HepG2 (cell line): ENCODE measurements around the gene NEK6. TPM values are rescaled to one million over a fixed set of nuclear protein-coding genes. Genes with fewer than 3 reads are reported as not detected.
A peak's percentile ranks its signal among the peaks of the same experiment; 100 is the strongest.

ENCODE experiments used
- DMAP1 ChIP-seq: IDR thresholded peaks from 2 replicates; pipeline ENCODE4 v1.6.1; 2016
- KLF6 ChIP-seq: IDR thresholded peaks from 2 replicates; pipeline ENCODE4 v1.8.0; 2016; ENCODE audit warnings: missing biosample characterization, missing genetic modification reagents
- POLR2AphosphoS5 ChIP-seq: IDR thresholded peaks from 2 replicates; pipeline ENCODE4 v1.6.1; 2012; ENCODE audit warnings: low read depth, low read length
- PRMT3 ChIP-seq: sonication (generic); formaldehyde crosslinking; IDR thresholded peaks from 2 replicates; pipeline ENCODE4 v1.8.1; 2022; ENCODE audit warnings: low read depth, mild to moderate bottlenecking, moderate library complexity, missing genetic modification reagents, borderline replicate concordance
- SAP130 ChIP-seq: IDR thresholded peaks from 2 replicates; pipeline ENCODE4 v1.6.1; 2016; ENCODE audit warnings: low read depth
- ZNF143 ChIP-seq: sonication (generic); formaldehyde crosslinking; IDR thresholded peaks from 2 replicates; pipeline ENCODE4 v1.4.0; 2020; ENCODE audit warnings: missing genetic modification reagents
- ZNF3 ChIP-seq: IDR thresholded peaks from 2 replicates; pipeline ENCODE4 v1.7.0; 2017; ENCODE audit warnings: inconsistent platforms
- ZNF30 ChIP-seq: sonication (generic); formaldehyde crosslinking; IDR thresholded peaks from 2 replicates; pipeline ENCODE4 v1.5.0; 2020; ENCODE audit warnings: mild to moderate bottlenecking, missing genetic modification reagents
- ZNF687 ChIP-seq: sonication (generic); formaldehyde crosslinking; IDR thresholded peaks from 2 replicates; pipeline ENCODE4 v1.5.1; 2020; ENCODE audit warnings: mild to moderate bottlenecking, missing genetic modification reagents, moderate library complexity
- polyA plus RNA-seq, 8 experiments: library from polyadenylated mRNA; depleted of rRNA in 3 of 8; stranded (reverse) in 7 of 8; unstranded in 1 of 8; fragments of >200 nt; fragmentation: Illumina TruSeq in 4 of 8; extraction: Trizol in 4 of 8; gene quantifications; 2 replicates each; pipeline versions ENCODE4 v1.2.1 to v1.2.3, GENCODE V29; 2011 to 2016; ENCODE audit warnings: low read depth in 4 of 8, missing spikeins in 1 of 8, mixed read lengths in 1 of 8; ENCODE audit not compliant: insufficient read depth in 1 of 8
- total RNA-seq, 5 experiments: library from RNA; depleted of rRNA; stranded (reverse); fragments of >200 nt; fragmentation: Illumina TruSeq; extraction: Trizol; gene quantifications; 2 replicates each; pipeline ENCODE4 v1.2.3, GENCODE V29; 2016; ENCODE audit warnings: low read depth in 1 of 5
- TF ChIP-seq, protein P1 (sequence below): sonication (generic); formaldehyde crosslinking; IDR thresholded peaks from 2 replicates; pipeline ENCODE4 v1.5.0; 2020; ENCODE audit warnings: missing genetic modification reagents
- TF ChIP-seq, protein P2 (sequence below): sonication (generic); formaldehyde crosslinking; IDR thresholded peaks from 2 replicates; pipeline ENCODE4 v1.5.1; 2020; ENCODE audit warnings: mild to moderate bottlenecking, moderate library complexity, missing genetic modification reagents
- TF ChIP-seq, protein P3 (sequence below): sonication (generic); formaldehyde crosslinking; IDR thresholded peaks from 2 replicates; pipeline ENCODE4 v1.4.0; 2020; ENCODE audit warnings: missing genetic modification reagents, borderline replicate concordance
- TF ChIP-seq, protein P4 (sequence below): IDR thresholded peaks from 2 replicates; pipeline ENCODE4 v1.6.1; 2012; ENCODE audit warnings: low read depth, low read length, improper control_type of control experiment

The NEK6 gene
- total and polyA plus RNA-seq, 2 of the 13 experiments (the other 11 are each of a cell fraction or from before 2014, with no cell fraction given): 30.4 to 119 TPM

DNA sequence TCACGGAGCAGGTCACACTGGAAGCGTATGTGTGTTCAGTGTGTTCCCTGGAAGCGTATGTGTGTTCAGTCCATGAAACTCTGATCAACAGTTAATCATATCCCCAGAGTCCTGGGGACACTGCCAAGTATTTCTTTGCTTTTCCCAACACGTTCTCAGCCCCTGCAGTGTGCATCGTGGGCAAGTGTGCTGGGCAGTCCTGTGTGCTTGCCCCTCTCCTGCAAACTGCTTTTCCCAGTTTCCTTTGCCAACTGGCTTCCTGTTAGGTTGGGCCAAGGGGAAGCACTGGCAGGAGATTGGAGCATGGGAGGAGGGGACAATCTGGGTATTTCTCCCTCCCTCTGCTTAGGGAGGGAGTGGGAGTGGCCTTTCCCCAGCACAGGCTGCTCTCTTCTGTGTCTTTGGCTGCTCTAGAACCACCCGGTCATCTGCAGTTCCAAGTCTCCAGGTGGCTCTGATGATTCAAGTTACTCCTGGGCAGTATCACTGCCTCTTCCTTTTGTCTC, 36.8 kb upstream of the NEK6 start (continued):
- TF ChIP-seq, protein P1, sequence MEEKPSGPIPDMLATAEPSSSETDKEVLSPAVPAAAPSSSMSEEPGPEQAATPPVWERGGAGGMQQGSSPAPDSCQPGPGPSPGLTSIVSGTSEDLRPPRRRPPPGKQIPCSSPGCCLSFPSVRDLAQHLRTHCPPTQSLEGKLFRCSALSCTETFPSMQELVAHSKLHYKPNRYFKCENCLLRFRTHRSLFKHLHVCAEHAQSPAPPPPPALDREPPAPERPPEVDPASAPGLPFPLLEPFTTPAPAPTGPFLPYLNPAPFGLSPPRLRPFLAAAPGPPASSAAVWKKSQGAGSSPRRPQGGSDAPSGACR (CRISPR knock-in tag): 0 out of 2 replicates have a peak, but pooled peaks have one; percentile 36
- TF ChIP-seq POLR2AphosphoS5 (peak; percentile 47; the same call in 1 of the 2 replicates), KLF6 (CRISPR knock-in tag) (no peak), ZNF687 (CRISPR knock-in tag) (peak; percentile 51), SAP130 (CRISPR knock-in tag) (peak; percentile 13; the same call in 1 of the 2 replicates), ZNF143 (CRISPR knock-in tag) (peak; percentile 68), DMAP1 (CRISPR knock-in tag) (0 out of 2 replicates have a peak, but pooled peaks have one; percentile 20), ZNF3 (CRISPR knock-in tag) (peak; percentile 67; the same call in 1 of the 2 replicates), ZNF30 (CRISPR knock-in tag) (no peak), PRMT3 (CRISPR knock-in tag) (no peak)
- TF ChIP-seq, protein P2, sequence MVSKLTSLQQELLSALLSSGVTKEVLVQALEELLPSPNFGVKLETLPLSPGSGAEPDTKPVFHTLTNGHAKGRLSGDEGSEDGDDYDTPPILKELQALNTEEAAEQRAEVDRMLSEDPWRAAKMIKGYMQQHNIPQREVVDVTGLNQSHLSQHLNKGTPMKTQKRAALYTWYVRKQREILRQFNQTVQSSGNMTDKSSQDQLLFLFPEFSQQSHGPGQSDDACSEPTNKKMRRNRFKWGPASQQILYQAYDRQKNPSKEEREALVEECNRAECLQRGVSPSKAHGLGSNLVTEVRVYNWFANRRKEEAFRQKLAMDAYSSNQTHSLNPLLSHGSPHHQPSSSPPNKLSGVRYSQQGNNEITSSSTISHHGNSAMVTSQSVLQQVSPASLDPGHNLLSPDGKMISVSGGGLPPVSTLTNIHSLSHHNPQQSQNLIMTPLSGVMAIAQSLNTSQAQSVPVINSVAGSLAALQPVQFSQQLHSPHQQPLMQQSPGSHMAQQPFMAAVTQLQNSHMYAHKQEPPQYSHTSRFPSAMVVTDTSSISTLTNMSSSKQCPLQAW (CRISPR knock-in tag): peak; percentile 27; the same call in 1 of the 2 replicates
- TF ChIP-seq, protein P3, sequence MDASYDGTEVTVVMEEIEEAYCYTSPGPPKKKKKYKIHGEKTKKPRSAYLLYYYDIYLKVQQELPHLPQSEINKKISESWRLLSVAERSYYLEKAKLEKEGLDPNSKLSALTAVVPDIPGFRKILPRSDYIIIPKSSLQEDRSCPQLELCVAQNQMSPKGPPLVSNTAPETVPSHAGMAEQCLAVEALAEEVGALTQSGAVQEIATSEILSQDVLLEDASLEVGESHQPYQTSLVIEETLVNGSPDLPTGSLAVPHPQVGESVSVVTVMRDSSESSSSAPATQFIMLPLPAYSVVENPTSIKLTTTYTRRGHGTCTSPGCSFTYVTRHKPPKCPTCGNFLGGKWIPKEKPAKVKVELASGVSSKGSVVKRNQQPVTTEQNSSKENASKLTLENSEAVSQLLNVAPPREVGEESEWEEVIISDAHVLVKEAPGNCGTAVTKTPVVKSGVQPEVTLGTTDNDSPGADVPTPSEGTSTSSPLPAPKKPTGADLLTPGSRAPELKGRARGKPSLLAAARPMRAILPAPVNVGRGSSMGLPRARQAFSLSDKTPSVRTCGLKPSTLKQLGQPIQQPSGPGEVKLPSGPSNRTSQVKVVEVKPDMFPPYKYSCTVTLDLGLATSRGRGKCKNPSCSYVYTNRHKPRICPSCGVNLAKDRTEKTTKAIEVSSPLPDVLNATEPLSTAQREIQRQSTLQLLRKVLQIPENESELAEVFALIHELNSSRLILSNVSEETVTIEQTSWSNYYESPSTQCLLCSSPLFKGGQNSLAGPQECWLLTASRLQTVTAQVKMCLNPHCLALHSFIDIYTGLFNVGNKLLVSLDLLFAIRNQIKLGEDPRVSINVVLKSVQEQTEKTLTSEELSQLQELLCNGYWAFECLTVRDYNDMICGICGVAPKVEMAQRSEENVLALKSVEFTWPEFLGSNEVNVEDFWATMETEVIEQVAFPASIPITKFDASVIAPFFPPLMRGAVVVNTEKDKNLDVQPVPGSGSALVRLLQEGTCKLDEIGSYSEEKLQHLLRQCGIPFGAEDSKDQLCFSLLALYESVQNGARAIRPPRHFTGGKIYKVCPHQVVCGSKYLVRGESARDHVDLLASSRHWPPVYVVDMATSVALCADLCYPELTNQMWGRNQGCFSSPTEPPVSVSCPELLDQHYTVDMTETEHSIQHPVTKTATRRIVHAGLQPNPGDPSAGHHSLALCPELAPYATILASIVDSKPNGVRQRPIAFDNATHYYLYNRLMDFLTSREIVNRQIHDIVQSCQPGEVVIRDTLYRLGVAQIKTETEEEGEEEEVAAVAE (CRISPR knock-in tag): 0 out of 2 replicates have a peak, but pooled peaks have one; percentile 33
- TF ChIP-seq, protein P4, sequence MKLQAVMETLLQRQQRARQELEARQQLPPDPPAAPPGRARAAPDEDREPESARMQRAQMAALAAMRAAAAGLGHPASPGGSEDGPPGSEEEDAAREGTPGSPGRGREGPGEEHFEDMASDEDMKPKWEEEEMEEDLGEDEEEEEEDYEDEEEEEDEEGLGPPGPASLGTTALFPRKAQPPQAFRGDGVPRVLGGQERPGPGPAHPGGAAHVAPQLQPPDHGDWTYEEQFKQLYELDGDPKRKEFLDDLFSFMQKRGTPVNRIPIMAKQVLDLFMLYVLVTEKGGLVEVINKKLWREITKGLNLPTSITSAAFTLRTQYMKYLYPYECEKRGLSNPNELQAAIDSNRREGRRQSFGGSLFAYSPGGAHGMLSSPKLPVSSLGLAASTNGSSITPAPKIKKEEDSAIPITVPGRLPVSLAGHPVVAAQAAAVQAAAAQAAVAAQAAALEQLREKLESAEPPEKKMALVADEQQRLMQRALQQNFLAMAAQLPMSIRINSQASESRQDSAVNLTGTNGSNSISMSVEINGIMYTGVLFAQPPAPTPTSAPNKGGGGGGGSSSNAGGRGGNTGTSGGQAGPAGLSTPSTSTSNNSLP: peak; percentile 31; the same call in 1 of the 2 replicates
